NB4 (cell line): ENCODE data around the gene CRYBB1.

Source experiments
- POLR2A ChIP-seq: IDR thresholded peaks from 2 replicates; pipeline ENCODE4 v1.6.1; 2011; ENCODE audit warnings: mild to moderate bottlenecking; ENCODE audit not compliant: insufficient read length; ENCODE audit errors: extremely low read depth
- TF ChIP-seq, protein P1 (sequence below): IDR thresholded peaks from one replicate; pipeline ENCODE4 v1.5.1; 2012; ENCODE audit warnings: low read depth, low read length
- TF ChIP-seq, protein P2 (sequence below): IDR thresholded peaks from 2 replicates; pipeline ENCODE4 v1.6.1; 2011; ENCODE audit warnings: low read depth, low read length

DNA sequence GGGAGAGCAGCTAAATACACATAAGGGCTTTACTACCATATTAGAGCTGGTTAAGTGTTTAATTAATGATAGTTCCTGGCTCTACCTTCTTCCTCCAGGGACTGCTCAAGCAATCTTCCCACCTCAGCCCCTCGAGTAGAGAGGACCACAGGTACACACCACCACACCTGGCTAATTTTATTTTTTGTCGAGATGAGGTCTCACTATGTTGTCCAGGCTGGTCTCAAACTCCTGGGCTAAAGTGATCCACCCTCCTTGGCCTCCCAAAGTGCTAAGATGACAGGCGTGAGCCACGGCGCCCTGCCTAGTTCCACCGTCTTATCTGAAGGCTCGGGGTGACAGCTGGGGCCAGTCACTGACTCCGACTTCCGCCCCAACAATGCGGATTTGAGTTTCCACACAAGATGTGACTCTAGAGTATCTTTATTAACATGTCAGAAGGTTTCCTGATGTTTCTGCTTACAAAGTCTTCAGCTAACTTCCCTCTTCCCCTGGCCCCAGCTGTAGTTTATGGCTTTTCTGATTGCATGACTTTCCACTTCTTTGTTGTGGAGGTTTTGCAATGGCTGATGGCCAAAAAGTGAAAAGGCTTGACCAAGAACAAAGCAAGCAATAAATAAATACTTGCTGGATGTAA, 44.7 kb downstream of the CRYBB1 start:
- TF ChIP-seq, protein P1, sequence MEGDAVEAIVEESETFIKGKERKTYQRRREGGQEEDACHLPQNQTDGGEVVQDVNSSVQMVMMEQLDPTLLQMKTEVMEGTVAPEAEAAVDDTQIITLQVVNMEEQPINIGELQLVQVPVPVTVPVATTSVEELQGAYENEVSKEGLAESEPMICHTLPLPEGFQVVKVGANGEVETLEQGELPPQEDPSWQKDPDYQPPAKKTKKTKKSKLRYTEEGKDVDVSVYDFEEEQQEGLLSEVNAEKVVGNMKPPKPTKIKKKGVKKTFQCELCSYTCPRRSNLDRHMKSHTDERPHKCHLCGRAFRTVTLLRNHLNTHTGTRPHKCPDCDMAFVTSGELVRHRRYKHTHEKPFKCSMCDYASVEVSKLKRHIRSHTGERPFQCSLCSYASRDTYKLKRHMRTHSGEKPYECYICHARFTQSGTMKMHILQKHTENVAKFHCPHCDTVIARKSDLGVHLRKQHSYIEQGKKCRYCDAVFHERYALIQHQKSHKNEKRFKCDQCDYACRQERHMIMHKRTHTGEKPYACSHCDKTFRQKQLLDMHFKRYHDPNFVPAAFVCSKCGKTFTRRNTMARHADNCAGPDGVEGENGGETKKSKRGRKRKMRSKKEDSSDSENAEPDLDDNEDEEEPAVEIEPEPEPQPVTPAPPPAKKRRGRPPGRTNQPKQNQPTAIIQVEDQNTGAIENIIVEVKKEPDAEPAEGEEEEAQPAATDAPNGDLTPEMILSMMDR, result no peak
- no peak for TF ChIP-seq POLR2A
- TF ChIP-seq, protein P2, sequence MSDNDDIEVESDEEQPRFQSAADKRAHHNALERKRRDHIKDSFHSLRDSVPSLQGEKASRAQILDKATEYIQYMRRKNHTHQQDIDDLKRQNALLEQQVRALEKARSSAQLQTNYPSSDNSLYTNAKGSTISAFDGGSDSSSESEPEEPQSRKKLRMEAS, result no peak
